ENCODE measurements around the gene SNTG2.

Gene SNTG2

DNA sequence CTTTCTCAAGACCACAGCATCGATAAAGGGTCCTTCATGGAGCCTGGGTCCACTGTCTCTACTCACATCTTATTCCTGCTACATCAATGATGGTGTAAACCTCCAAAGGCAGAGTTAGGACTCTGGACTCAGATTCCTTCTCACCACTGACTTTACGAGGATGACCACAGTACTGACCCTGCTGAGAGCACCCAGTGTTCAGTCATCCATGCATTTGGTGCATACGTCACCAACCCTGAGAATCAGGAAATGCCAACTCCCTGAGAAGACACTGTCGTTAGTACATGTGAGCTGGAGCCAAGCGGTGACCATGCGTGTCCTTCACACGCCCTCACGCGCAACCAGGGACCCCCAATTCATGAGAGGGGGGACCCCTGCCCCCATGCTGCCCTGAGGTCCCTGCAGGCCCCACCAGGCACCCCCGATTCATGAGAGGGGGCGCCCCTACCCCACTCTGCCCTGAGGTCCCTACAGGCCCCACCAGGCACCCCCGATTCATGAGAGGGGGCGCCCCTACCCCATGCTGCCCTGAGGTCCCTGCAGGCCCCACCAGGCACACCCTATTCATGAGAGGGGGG, 284.2 kb downstream of the SNTG2 start:
- no peak overlapping the region for H3K4me3 ChIP-seq (ENCODE audit: low read depth, low read length)
- in situ Hi-C loops (cut with HindIII; ENCODE audit: low sequenced_read_pairs), result no loop called here
- TF ChIP-seq, protein P1, sequence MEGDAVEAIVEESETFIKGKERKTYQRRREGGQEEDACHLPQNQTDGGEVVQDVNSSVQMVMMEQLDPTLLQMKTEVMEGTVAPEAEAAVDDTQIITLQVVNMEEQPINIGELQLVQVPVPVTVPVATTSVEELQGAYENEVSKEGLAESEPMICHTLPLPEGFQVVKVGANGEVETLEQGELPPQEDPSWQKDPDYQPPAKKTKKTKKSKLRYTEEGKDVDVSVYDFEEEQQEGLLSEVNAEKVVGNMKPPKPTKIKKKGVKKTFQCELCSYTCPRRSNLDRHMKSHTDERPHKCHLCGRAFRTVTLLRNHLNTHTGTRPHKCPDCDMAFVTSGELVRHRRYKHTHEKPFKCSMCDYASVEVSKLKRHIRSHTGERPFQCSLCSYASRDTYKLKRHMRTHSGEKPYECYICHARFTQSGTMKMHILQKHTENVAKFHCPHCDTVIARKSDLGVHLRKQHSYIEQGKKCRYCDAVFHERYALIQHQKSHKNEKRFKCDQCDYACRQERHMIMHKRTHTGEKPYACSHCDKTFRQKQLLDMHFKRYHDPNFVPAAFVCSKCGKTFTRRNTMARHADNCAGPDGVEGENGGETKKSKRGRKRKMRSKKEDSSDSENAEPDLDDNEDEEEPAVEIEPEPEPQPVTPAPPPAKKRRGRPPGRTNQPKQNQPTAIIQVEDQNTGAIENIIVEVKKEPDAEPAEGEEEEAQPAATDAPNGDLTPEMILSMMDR (IDR thresholded peaks at IDR 0.05; ENCODE audit: low read depth, low read length, missing control alignments), result no peak
- DNase-seq (ENCODE audit: low read depth), result no peak

- no peak overlapping the region for H3K4me3 ChIP-seq (ENCODE audit: low read depth, low read length)
- no peak for DNase-seq (ENCODE audit: low read depth)
Measured at GRCh38 chr2:1235806-1236205, 285.2 kb downstream of the SNTG2 start.

DNA sequence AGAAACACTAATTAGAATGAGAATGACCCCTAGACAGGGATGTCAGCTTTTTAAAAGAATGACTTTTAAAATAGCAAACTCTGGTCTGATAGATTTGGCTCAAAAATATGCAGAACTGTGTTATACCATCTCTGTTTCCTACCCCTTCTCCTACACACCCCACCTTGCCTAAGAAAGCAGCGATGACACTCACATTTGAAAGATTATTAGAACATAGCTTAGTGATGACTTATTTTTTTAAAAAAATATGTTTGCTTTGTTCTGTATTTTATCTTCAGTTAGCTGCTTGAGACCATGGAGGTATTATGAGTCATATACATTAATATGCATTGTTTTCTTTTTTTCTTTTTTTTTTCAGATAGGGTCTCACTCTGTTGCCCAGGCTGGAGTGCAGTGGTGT, 286.0 kb downstream of the SNTG2 start:
- H3K4me3 ChIP-seq (ENCODE audit: low read depth, low read length), result no peak overlapping the region
- in situ Hi-C loops (cut with HindIII; ENCODE audit: low sequenced_read_pairs), result no loop called here
- no peak for DNase-seq (ENCODE audit: low read depth)
- TF ChIP-seq, protein P1 (IDR thresholded peaks at IDR 0.05; ENCODE audit: low read depth, low read length, missing control alignments), result no peak

More at GRCh38 chr2:1235806-1236205, 285.2 kb downstream of the SNTG2 start:
- in situ Hi-C loops (cut with HindIII; ENCODE audit: low sequenced_read_pairs), result no loop called here
- TF ChIP-seq, protein P1 (IDR thresholded peaks at IDR 0.05; ENCODE audit: low read depth, low read length, missing control alignments), result no peak

DNA sequence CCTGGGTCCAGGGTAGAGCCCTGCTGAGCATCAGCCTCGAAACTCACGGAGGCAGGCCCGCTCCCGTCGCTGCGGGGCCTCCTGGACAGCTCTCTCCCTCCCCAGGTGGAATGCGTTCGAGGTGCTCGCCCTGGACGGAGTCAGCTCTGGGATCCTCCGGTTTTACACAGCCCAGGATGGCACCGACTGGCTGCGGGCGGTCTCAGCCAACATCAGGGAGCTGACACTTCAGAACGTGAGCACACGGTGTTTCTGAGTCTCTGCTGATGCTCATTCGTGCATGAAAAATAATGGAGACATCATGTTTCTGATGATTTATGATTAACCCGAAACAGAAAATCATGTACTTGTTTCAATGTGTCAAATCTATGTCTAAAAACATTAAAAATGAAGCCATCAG, 287.1 kb downstream of the SNTG2 start:
- in situ Hi-C loops (cut with HindIII; ENCODE audit: low sequenced_read_pairs), result no loop called here
- TF ChIP-seq, protein P1 (IDR thresholded peaks at IDR 0.05; ENCODE audit: low read depth, low read length, missing control alignments), result no peak
- no peak for DNase-seq (ENCODE audit: low read depth)
- H3K4me3 ChIP-seq (ENCODE audit: low read depth, low read length), result no peak overlapping the region

GRCh38 chr2:1238598-1239138, 288.0 kb downstream of the SNTG2 start:
- TF ChIP-seq, protein P1 (IDR thresholded peaks at IDR 0.05; ENCODE audit: low read depth, low read length, missing control alignments), result no peak
- no peak for DNase-seq (ENCODE audit: low read depth)
- in situ Hi-C loops (cut with HindIII; ENCODE audit: low sequenced_read_pairs), result no loop called here
- H3K4me3 ChIP-seq (ENCODE audit: low read depth, low read length), result no peak overlapping the region

GRCh38 chr2:1245193-1245592, 294.5 kb downstream of the SNTG2 start:
- H3K4me3 ChIP-seq (ENCODE audit: low read depth, low read length), result no peak overlapping the region
- in situ Hi-C loops (cut with HindIII; ENCODE audit: low sequenced_read_pairs), result no loop called here
- no peak for DNase-seq (ENCODE audit: low read depth)
- TF ChIP-seq, protein P1 (IDR thresholded peaks at IDR 0.05; ENCODE audit: low read depth, low read length, missing control alignments), result no peak

Measured in astrocyte of the cerebellum (primary cell).